Measurements from ENCODE around the gene ZNF800.

ZNF800 gene

DNA sequence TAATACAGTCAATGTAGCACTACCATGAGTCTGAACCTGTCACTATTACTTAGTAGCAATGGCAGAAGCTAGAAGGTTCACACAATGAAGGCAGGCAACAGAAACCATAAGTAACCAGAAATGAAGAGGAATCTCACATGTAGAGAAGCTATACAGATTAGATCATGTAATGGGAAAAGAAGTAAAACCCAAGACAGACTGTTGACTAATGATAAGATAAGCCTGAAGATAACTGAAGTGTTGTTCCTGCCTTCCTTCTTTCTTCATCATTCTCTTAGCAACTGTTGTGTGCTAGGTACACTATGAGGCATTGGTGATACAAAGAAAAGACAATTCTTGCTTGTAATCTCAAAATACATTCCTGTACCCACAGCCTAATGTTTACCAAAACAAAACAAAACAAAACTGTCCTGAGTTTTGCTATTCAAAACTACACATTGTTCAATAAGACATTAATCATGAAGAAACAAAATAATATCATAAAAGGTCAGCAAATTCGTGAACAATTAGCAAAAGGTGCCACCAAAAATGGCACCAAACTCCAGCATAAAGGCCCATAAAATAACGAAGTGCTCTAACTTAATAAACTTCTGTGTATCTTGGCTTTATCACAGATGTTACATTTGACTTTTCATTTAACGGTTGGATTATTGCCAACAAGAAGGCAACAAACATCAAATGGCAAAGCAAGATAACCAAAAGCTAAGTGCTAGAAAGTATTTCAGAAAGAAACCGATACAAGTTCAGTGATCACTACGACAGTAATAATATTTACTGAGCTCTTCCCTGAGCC, 27.1 kb downstream of the ZNF800 start:
- no peak for TF ChIP-seq CTCF (IDR thresholded peaks at IDR 0.05)
- no peak overlapping the region for H3K4me3 ChIP-seq
- no peak overlapping the region for H3K27ac ChIP-seq
- H3K4me1 ChIP-seq, result no peaks in the 10 kb centered on the region
- no peak for DNase-seq
- H3K27me3 ChIP-seq, result no peaks in the 10 kb centered on the region
- intact Hi-C loops (cut with DNase I; ENCODE audit: low total_unique reads), result no loop called here
- no peaks in the 10 kb centered on the region for H3K9me3 ChIP-seq
- H3K36me3 ChIP-seq, result peaks cover 6 to 26% (median 22%) of the 10 kb centered on the region in 3 donors

DNA sequence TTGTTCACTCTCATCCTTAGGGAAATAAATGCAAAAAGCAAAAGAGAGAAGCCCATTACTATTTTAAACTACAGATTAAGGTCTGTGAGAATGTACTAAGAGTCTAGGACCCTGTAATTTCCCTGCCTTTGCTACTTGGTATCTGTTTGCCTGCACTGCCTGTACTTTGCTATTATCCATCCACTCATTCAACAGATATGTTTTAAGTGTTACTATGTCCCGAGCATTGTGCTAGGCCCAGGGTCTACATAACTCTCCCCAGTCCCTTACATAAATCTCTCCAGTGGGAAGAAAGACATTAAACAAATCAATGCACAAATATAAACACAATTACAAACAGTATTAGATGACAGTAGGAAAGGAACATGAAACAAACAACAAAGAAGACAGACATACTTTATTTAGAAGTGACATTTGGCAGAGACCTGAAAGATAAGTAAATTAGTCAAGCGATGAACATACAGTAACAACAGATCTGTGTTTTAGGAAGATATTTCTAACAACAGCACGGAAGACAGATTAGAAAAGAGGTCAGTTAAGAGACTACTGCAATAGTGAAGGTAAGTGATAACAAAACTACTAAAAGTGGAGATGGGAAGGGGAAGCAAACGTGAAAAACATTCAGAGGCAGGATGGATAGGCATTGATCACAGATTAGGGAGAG, 30.0 kb downstream of the ZNF800 start:
- no peak for TF ChIP-seq CTCF (IDR thresholded peaks at IDR 0.05)
- no peak overlapping the region for H3K4me3 ChIP-seq
- H3K4me1 ChIP-seq, result no peaks in the 10 kb centered on the region
- H3K27ac ChIP-seq, result no peak overlapping the region
- no peak for DNase-seq
- H3K27me3 ChIP-seq, result no peaks in the 10 kb centered on the region
- peaks cover 0 to 26% (median 24%) of the 10 kb centered on the region in 3 donors for H3K36me3 ChIP-seq
- intact Hi-C loops (cut with DNase I; ENCODE audit: low total_unique reads), result no loop called here
- H3K9me3 ChIP-seq, result no peaks in the 10 kb centered on the region

GRCh38 chr7:127361736-127362135, 30.8 kb downstream of the ZNF800 start:
- intact Hi-C loops (cut with DNase I; ENCODE audit: low total_unique reads), result no loop called here
- Histone ChIP-seq H3K9me3 (no peaks in the 10 kb centered on the region), H3K27ac (no peak overlapping the region), H3K36me3 (peaks cover 0 to 26% (median 24%) of the 10 kb centered on the region in 3 donors), H3K4me1 (no peaks in the 10 kb centered on the region), H3K27me3 (no peaks in the 10 kb centered on the region), H3K4me3 (no peak overlapping the region)
- DNase-seq, result no peak
- no peak for TF ChIP-seq CTCF (IDR thresholded peaks at IDR 0.05)

DNA sequence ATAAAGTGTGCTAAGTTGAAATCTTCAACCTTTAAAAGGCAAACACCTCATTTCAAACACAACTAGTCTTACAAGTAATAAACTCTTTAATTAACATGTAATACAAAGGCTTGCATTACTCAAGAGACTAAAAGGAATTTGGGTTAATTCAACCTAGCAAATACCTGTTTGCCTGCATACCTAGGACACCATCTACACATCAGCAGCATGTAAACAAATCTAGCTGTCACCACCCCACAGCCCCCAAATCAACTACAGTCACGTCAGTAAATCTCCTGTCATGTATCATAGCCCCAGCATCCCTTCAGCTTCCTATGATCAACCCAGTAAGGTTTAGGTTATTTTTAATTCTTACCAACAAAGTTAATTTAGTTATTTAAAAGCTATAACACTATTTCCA, 33.5 kb downstream of the ZNF800 start:
- intact Hi-C loops (cut with DNase I; ENCODE audit: low total_unique reads), result no loop called here
- Histone ChIP-seq H3K4me3 (no peak overlapping the region), H3K27me3 (no peaks in the 10 kb centered on the region), H3K36me3 (peaks cover 0 to 21% (median 20%) of the 10 kb centered on the region in 3 donors), H3K4me1 (no peaks in the 10 kb centered on the region), H3K27ac (no peak overlapping the region), H3K9me3 (no peaks in the 10 kb centered on the region)
- no peak for TF ChIP-seq CTCF (IDR thresholded peaks at IDR 0.05)
- no peak for DNase-seq

GRCh38 chr7:127353897-127354296, 38.6 kb downstream of the ZNF800 start:
- H3K36me3 ChIP-seq, result no peaks in the 10 kb centered on the region
- H3K4me1 ChIP-seq, result no peaks in the 10 kb centered on the region
- H3K27me3 ChIP-seq, result no peaks in the 10 kb centered on the region
- intact Hi-C loops (cut with DNase I; ENCODE audit: low total_unique reads), result no loop called here
- no peak for DNase-seq
- no peaks in the 10 kb centered on the region for H3K9me3 ChIP-seq
- no peak overlapping the region for H3K27ac ChIP-seq
- H3K4me3 ChIP-seq, result no peak overlapping the region
- TF ChIP-seq CTCF (IDR thresholded peaks at IDR 0.05), result no peak
